PC-3 (cell line): ENCODE data around the gene RAET1E.

Experiments
- CTCF ChIP-seq: fragments of 300-600 bp; sonication (generic); conservative IDR thresholded peaks from 2 replicates; pipeline ENCODE4 v1.5.1; 2017; ENCODE audit warnings: antibody characterized with exemption, low read depth, mild to moderate bottlenecking, low read length
- EZH2 ChIP-seq: fragments of 300-600 bp; sonication (generic); IDR thresholded peaks from one replicate; pipeline ENCODE4 v1.6.1; 2017; ENCODE audit warnings: antibody characterized with exemption, mild to moderate bottlenecking, low read length; ENCODE audit not compliant: unreplicated experiment

- no peak for TF ChIP-seq CTCF
- TF ChIP-seq EZH2 = no peak
Observed at GRCh38 chr6:149855040-149855654, 42.8 kb downstream of the RAET1E start.
